Testis (tissue), 3 donors: ENCODE measurements around the gene MARK2. TPM values are rescaled to one million over a fixed set of nuclear protein-coding genes. Genes with fewer than 3 reads are reported as not detected.

ENCODE experiments used
- DNase-seq: peaks from one replicate; pipeline ENCODE4 v3.0.0-alpha.2; 2019
- H3K27ac ChIP-seq, 2 donors: fragments of 200-600 bp; sonication (generic); one replicate each; pipeline ENCODE4 v1.5.1; 2019
- H3K27me3 ChIP-seq: fragments of 200-600 bp; sonication (generic); one replicate; pipeline ENCODE4 v1.5.1; 2019
- H3K36me3 ChIP-seq: fragments of 200-600 bp; sonication (generic); one replicate; pipeline ENCODE4 v1.5.1; 2017; ENCODE audit warnings: low read depth; ENCODE audit errors: missing control alignments
- H3K4me1 ChIP-seq: fragments of 200-600 bp; sonication (generic); one replicate; pipeline ENCODE4 v1.5.1; 2019
- H3K4me3 ChIP-seq, 2 donors: fragments of 200-600 bp; sonication (generic); one replicate each; pipeline ENCODE4 v1.5.1; 2017 to 2019
- H3K9me3 ChIP-seq: fragments of 200-600 bp; sonication (generic); one replicate; pipeline ENCODE4 v1.5.1; 2017
- POLR2A ChIP-seq: fragments of 450-650 bp; IDR thresholded peaks from one replicate; pipeline ENCODE4 v1.6.1; 2017; ENCODE audit warnings: antibody characterized with exemption, mild to moderate bottlenecking, moderate library complexity
- WGBS, 2 donors: methylation state at CpG; one replicate each; pipeline ENCODE4 v1.1.5; 2018; 5-methylcytosine and 5-hydroxymethylcytosine counted together
- intact Hi-C: fragments of 100-400 bp; cut with DNase I; formaldehyde crosslinking; loops from one replicate; pipeline ENCODE4 v1.15.1; 2023; ENCODE audit warnings: low total_unique reads
- polyA plus RNA-seq: library from polyadenylated mRNA; stranded (reverse); fragments of 350-450 nt; fragmentation: Illumina TruSeq; extraction: RNeasy Lipid Tissue Mini Kit (QIAGEN cat#74804); gene quantifications from one replicate; pipeline ENCODE4 v1.2.3, GENCODE V29; 2014; ENCODE audit warnings: low read depth, low replicate concordance; ENCODE audit not compliant: insufficient read depth
- total RNA-seq, 2 donors: library from RNA; depleted of rRNA; stranded (reverse); fragments of >200 nt; gene quantifications; one replicate each; pipeline ENCODE4 v1.2.3, GENCODE V29; 2016
- TF ChIP-seq, protein P1 (sequence below), 3 experiments: fragments of 450-650 bp in 2 of 3; fragments of 200-600 bp in 1 of 3; sonication (generic) in 1 of 3; IDR thresholded peaks; one replicate each; pipeline ENCODE4 v1.5.1; 2016 to 2019; ENCODE audit warnings: antibody characterized with exemption in 3 of 3, mild to moderate bottlenecking in 2 of 3, moderate library complexity in 1 of 3

Gene MARK2
- total and polyA plus RNA-seq, 3 donors from 2014 or later: 24.7 to 52.8 (median 51.7) TPM

DNA sequence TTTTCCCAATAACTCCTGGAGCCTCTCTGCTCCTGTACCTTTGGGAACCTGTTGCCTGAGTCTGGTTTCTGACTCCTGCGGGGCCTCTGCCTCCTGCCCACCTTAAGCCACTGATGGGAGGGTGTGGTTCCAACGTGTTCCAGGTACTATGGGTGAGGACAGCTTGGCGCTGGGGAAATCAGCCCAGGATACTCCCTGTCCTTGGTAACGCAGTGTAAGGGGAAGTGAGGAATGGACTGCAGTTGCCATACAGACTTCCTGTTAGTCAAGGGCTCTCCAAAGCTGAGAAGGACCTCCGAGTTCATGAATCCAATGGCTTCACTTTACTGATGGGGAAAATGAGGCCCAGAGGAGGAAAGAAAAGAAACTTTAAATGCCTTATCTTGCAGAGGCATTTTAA is 1.2 kb upstream of the MARK2 start:
- Histone ChIP-seq H3K27ac (peak overlapping the region; percentile 86 to 92), H3K36me3 (no peaks in the 10 kb centered on the region), H3K27me3 (no peaks in the 10 kb centered on the region), H3K4me3 (no peak overlapping the region), H3K9me3 (no peaks in the 10 kb centered on the region), H3K4me1 (peaks cover 23% of the 10 kb centered on the region)
- 26 to 36% methylated on average over 5 of the region's 5 CpGs for WGBS, 2 donors
- TF ChIP-seq POLR2A: no peak
- TF ChIP-seq, protein P1, sequence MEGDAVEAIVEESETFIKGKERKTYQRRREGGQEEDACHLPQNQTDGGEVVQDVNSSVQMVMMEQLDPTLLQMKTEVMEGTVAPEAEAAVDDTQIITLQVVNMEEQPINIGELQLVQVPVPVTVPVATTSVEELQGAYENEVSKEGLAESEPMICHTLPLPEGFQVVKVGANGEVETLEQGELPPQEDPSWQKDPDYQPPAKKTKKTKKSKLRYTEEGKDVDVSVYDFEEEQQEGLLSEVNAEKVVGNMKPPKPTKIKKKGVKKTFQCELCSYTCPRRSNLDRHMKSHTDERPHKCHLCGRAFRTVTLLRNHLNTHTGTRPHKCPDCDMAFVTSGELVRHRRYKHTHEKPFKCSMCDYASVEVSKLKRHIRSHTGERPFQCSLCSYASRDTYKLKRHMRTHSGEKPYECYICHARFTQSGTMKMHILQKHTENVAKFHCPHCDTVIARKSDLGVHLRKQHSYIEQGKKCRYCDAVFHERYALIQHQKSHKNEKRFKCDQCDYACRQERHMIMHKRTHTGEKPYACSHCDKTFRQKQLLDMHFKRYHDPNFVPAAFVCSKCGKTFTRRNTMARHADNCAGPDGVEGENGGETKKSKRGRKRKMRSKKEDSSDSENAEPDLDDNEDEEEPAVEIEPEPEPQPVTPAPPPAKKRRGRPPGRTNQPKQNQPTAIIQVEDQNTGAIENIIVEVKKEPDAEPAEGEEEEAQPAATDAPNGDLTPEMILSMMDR (IDR thresholded peaks at IDR 0.05): no peak
- DNase-seq: no peak
- intact Hi-C loops: loop anchor here (5.0 to 10.0 kb wide), 2 partner anchors 110 to 317 kb away; no protein-coding TSS in a partner anchor

DNA sequence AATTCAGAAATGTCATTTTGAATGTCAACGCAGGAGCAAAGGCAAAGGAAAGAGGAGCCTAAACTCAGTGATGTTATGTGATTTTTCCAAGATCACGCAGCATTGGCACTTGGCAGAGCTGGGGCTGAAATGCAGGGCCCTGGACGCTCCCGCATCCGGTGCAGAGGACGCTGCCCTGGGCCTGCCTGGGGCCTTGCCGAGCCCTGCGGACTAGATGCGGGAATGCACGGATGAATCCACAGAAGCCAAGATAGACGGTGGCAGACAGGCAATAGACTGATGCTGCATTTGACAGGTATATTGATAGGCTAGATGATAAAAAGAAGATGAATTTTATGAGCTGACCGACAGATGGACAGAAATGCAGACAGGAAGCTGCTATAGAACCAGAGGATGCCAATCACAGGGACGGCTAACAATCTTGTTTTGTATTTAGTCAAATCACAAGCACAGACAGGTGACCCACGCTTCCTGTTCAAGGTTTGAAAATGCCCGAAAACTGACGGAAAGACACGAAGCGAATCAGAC is 696 bp upstream of the MARK2 start:
- Histone ChIP-seq H3K27me3 (no peaks in the 10 kb centered on the region), H3K9me3 (no peaks in the 10 kb centered on the region), H3K4me3 (peak overlapping the region; percentile 1 to 90), H3K27ac (peak overlapping the region; percentile 86 to 92), H3K4me1 (peaks cover 23% of the 10 kb centered on the region), H3K36me3 (no peaks in the 10 kb centered on the region)
- TF ChIP-seq, protein P1 (IDR thresholded peaks at IDR 0.05): no peak
- TF ChIP-seq POLR2A: no peak
- no peak for DNase-seq
- WGBS, 2 donors: 10 to 21% methylated on average over 17 to 18 of the region's 18 CpGs
- intact Hi-C loops: loop anchor here (5.0 to 10.0 kb wide), 2 partner anchors 109 to 317 kb away; no protein-coding TSS in a partner anchor

DNA sequence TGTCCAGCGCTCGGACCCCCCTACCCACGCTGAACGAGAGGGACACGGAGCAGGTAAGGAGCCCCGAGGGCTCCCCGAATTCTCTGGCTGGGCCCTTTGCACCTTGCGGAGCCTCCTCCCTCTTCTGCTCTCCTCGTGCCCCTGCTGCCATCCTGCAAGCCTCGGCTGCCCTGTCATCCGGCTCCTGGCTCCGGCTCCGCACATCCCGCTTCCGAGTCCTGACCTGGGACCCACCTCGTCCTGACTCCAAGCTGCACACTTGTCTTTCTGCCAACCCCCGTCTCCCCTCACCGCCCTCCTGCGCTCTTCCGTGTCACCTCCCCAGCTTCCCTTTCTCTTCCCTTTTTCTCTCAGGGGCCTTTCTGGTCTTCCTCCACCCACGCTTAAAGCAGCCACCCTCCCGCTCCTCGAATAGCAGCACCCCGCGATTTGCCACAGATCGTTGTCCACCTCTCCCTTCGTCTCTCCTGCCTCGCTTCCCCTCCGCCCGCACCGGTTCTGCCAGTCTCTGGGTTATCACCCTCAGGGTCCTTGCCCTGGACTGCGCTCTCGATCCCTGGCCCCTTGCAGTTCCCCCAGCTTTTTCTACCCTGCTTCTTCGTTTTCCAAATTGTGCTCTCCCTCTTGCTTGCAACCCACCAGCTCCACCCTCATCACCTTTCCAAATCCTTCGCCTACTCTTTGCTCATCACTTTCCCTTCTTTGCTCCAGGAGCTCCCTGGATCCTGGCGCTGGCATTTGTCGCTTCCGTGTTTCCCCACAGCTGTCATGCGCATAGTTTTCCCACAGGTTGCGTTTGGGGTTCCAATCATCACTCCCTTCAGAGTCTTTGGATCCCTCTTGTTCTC is 822 bp downstream of the MARK2 start:
- H3K4me3 ChIP-seq: peak overlapping the region; percentile 90 to 92
- H3K27me3 ChIP-seq: no peaks in the 10 kb centered on the region
- intact Hi-C loops: loop anchor here (5.0 to 10.0 kb wide), 2 partner anchors 108 to 315 kb away; no protein-coding TSS in a partner anchor
- DNase-seq: peak; percentile 39
- no peaks in the 10 kb centered on the region for H3K36me3 ChIP-seq
- no peaks in the 10 kb centered on the region for H3K9me3 ChIP-seq
- peak overlapping the region; percentile 86 to 92 for H3K27ac ChIP-seq
- peaks cover 23% of the 10 kb centered on the region for H3K4me1 ChIP-seq
- TF ChIP-seq POLR2A: no peak
- TF ChIP-seq, protein P1 (IDR thresholded peaks at IDR 0.05): no peak
- 0 to 1% methylated on average over 35 to 39 of the region's 40 CpGs for WGBS, 2 donors

DNA sequence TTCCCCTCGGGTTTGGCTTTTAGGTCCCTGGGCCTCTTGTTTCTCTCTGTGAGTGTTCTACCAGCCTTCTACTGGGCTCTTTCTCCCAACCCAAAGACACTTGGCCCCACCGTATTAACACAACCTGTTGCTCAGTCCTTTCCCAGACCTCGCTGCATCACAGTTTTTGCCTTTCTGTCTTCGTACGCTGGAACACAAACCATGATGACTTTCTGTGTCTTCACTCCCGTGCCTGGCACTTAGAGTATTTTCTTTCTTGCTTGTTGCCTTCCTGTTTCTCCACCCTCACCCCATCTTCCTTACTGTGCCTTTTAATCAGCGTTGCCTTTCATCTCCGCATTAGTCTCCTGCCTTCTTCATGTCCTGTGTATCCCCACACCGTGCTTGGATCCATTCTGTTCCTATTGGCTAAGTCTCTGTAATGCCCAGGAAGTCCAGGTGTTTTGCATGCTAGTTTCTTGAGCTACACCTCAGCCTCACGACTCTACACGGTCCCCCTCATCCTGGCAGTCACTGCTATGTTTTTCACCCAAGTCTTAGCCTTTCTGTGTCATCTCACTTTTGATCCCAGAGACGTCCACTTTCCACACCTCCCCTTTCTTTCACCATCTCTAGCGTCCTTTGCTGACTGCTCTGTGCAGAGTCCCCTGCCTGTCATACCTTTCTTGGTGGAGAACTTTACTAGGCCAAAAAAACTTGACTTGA is 1.6 kb downstream of the MARK2 start:
- H3K4me1 ChIP-seq: peaks cover 25% of the 10 kb centered on the region

More for the DNA sequence above, 1.6 kb downstream of the MARK2 start:
- no peaks in the 10 kb centered on the region for H3K27me3 ChIP-seq
- H3K4me3 ChIP-seq: peak overlapping the region; percentile 90 to 92
- no peaks in the 10 kb centered on the region for H3K9me3 ChIP-seq
- intact Hi-C loops: no loop called here
- no peak for DNase-seq
- no peaks in the 10 kb centered on the region for H3K36me3 ChIP-seq
- no peak for TF ChIP-seq POLR2A
- TF ChIP-seq, protein P1 (IDR thresholded peaks at IDR 0.05): no peak
- WGBS, 2 donors: 2 to 4% methylated on average over 13 of the region's 13 CpGs
- H3K27ac ChIP-seq: peak overlapping the region; percentile 86 to 92
